NOMO-1 (cell line): Measurements from ENCODE around the gene TCTN2.

Experiments used
- DNase-seq, 2 experiments: peaks; one replicate each; lab custom pipeline; 2025; ENCODE audit not compliant: unreplicated experiment in 2 of 2; lab: John Stamatoyannopoulos, UW

The TCTN2 gene

DNA sequence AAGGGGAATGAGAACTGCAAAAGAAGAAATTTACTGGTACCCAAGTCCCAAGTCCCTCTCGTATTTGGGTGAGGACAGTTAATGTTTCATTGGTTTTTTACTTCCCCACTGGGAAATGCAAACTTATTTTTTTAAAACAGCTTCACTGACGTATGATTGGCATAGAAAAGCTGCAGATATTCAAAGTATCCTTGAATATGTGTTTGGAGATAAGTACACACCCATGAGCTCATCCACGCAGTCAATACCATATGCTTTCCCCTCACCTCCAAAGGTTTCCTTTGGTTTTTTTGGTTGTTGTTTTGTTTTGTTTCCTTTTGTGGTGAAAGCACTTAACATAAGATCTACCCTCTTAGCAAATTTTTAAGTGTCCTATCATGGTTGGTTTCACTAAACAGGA, 13.1 kb downstream of the TCTN2 start:
- no peak for DNase-seq

DNA sequence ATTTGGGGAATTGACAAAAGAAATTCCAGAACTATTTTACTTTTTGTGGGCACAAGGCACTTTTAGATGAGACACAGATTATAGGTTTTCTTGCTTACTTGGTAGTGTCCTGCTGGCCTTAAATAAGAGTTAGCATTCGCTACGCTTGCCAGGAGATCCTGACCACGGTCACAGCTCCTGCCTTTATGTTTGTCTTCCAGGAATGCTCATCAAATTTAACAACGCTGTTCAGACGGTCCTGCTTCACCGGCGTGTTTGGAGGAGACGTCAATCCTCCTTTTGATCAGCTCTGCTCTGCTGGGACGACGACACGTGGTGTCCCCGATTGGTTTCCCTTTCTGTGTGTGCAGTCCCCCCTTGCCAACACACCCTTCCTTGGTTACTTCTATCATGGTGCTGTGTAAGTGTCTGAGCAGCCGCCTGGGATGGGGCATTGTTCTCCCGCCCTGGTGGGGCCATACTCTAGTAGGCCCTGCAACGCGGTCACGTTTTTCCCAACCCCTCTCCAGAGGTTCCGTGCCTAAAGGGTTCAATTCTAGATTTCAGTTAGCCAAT, 15.8 kb downstream of the TCTN2 start:
- no peak for DNase-seq

- no peak for DNase-seq
Measured at GRCh38 chr12:123690191-123690840, 19.4 kb downstream of the TCTN2 start.

GRCh38 chr12:123696207-123696606, 25.3 kb downstream of the TCTN2 start:
- no peak for DNase-seq

DNA sequence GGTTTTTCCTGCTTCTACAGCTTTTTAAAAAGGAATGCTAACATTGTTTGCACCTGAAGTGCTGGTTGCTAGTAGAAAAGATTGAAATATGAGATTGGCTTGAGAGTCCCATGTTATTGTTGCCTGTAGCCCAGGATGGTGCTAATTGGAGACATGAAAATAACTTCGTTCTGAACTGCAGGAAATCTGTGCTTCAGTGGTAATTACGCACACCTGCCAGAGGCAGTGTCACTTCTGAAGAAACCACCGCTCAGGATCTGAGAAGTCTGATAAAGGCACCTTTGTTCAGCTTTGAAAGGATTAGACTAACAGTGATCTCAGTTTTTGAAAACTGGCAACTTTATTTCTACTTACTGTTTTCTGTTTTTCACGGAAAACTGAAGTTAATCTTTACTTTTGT, 25.7 kb downstream of the TCTN2 start:
- no peak for DNase-seq

DNA sequence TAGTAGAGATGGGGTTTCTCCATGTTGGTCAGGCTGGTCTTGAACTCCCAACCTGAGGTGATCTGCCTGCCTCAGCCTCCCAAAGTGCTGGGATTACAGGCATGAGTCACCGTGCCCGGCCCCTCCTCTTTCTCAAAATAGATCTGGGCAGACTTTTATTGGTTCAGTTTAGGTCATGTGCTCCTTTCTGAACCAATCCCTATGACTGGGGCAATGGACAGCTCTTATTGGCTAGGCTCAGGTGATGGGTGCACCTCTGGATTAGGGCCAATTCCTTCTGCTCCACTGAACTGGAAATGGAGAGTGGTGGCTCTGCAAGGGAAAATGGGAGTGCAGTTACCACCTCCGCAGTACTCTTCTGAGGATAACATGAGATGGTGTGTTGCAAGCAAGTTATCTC, 35.0 kb downstream of the TCTN2 start:
- DNase-seq = no peak

GRCh38 chr12:123707466-123707865, 36.6 kb downstream of the TCTN2 start:
- DNase-seq = no peak

- no peak for DNase-seq
Measured at GRCh38 chr12:123712780-123713319, 41.9 kb downstream of the TCTN2 start.

DNA sequence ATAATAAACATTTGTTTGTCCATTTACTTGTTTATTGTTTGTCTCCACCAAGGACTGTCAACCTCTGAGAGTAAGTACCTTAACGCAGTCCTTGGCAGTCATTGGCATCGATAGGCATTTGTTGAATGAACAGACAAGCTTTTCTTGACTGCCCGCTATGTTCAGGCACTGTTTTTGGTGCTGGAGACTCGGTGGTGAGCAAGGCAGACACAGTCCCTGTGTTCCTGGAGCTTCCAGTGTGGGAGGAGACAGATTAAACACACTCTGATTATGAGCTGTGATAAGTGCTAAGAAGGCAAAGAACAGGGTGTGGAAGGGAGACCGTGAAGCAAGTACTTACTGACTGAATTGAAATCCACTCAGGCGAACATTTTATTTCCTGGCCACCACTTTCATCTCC, 42.5 kb downstream of the TCTN2 start:
- no peak for DNase-seq

GRCh38 chr12:123713823-123714585, 43.1 kb downstream of the TCTN2 start:
- peak in 1 of 2 experiments; percentile 38 for DNase-seq

- DNase-seq = no peak
Measured at GRCh38 chr12:123715195-123715594, 44.3 kb downstream of the TCTN2 start.

DNA sequence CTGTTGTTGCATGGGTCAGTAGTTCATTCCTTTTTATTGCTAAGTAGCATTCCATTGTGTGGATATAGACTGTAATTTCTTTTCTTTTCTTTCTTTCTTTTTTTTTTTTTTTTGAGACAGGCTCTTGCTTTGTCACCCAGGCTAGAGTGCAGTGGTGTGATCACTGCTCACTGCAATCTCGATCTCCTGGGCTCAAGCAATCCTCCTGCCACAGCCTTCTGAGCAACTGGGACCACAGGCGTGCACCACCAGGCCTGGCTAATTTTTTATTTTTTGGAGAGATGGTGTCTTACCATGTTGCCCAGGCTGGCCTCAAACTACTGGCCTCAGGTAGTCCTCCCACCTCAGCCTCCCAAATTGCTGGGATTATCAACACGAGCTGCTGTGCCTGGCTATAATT, 46.4 kb downstream of the TCTN2 start:
- DNase-seq = no peak

DNA sequence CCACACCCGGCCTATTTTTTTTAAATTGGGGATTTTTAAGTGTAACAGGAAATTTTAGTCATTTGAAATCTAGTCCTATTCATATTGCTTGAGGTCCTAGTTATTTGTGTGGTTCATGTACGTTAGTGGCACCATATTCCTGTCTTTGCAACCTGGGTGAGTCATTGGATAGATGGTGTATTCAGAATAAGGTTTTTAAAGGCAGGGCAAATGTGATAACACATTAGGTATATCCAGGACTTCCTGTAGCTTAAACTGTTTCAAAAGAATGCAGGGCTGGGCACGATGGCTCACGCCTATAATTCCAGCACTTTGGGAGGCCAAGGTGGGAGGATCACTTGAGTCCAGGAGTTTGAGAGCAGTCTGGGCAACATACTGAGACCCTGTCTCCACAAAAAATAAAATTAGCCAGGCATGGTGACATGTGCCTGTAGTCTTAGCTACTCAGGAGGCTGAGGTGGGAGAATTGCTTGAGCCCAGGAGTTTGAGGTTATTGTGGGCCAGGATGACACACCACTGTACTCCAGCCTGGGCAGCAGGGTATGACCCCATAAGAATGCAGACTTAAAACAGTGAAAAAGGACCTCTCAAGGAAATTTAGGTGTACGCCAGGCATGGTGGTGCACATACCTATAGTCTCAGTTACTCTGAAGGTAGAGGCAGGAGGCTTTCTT, 49.4 kb downstream of the TCTN2 start:
- no peak for DNase-seq

GRCh38 chr12:123721245-123721644, 50.3 kb downstream of the TCTN2 start:
- DNase-seq = no peak

- no peak for DNase-seq
Measured at GRCh38 chr12:123723011-123723410, 52.1 kb downstream of the TCTN2 start.

- DNase-seq = peak in 1 of 2 experiments; percentile 13
Measured at GRCh38 chr12:123723765-123724164, 52.9 kb downstream of the TCTN2 start.

DNA sequence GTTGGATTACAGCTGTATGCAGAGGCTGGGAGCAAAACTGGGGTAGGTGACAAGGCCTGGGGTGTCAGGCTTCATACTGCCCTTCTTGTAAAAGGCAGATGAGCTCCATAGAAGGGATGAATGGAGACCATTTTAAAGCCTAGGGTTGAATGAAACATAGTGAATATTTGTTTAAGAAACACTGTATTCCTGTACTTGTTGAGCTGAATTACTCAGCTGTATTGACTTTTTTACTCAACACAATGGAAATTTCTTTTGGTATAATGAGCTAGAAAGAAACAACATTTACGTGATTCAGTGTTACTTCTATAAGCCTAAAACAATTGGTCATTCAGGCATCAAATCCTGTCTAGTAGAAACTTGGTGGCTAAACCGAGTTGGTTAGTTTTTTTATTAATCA, 55.3 kb downstream of the TCTN2 start:
- no peak for DNase-seq

DNA sequence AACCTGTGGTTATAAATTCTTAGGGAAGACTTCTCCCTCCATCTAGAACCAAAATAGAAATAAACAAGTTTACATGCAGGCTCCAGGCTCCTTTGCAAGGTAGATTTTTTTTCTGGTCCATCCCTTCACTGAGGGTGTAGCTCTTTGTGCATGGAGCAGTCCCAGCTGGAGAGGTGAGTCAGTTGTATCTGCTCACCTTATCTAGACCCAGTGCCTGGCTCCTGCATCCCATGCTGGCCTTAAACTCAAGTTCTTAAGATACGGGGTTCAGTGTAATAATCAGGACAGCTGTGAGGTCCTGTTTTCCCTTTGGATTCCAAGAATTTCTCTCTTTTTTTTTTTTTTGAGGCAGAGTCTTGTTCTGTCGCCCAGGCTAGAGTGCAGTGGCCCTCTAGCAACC, 56.0 kb downstream of the TCTN2 start:
- DNase-seq = no peak

GRCh38 chr12:123727878-123728277, 57.0 kb downstream of the TCTN2 start:
- DNase-seq = no peak

GRCh38 chr12:123731596-123731995, 60.7 kb downstream of the TCTN2 start:
- no peak for DNase-seq

DNA sequence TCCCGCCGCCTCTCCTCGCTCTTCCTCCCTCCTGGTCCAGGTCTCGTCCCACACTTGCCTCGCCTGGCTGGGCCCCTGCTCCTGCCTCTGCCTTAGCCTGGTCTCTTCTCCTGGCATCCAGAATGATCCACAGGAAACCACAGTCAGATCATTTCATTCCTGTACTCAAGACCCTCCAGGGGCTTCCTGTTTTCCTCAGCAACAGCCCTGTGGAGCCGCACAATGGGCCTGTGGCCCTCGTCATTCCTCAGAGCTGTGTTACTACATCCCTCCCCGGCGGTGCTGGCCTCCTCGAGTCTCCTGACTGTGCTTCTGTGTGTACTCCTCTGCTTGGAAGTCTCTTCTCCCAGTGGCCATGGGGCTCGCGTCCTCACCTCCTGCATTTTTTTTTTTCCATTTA, 61.3 kb downstream of the TCTN2 start:
- DNase-seq = no peak
